Adrenal gland (tissue), 5 donors: ENCODE measurements around the gene TSPAN32.

Experiments
- CTCF ChIP-seq, 6 experiments: fragments of 450-650 bp in 4 of 6; fragments of 200-600 bp in 2 of 6; sonication (generic) in 1 of 6; IDR thresholded peaks; 1 replicate in 5 of 6; 2 replicates in 1 of 6; pipeline versions ENCODE4 v1.5.1 to v1.8.0; 2016 to 2021; ENCODE audit warnings: antibody characterized with exemption in 6 of 6, mild to moderate bottlenecking in 2 of 6, moderate library complexity in 1 of 6
- POLR2A ChIP-seq, 2 donors: fragments of 450-650 bp; IDR thresholded peaks; one replicate each; pipeline ENCODE4 v1.6.1; 2017; ENCODE audit warnings: antibody characterized with exemption in 2 of 2, mild to moderate bottlenecking in 2 of 2, moderate library complexity in 1 of 2
- donor health status: DM: no; HTN: no; CAD: no.

GRCh38 chr11:2287091-2287490, 14.7 kb upstream of the TSPAN32 start:
- TF ChIP-seq POLR2A (IDR thresholded peaks at IDR 0.05) (no peak), CTCF (IDR thresholded peaks at IDR 0.05) (no peak)
